ENCODE data around the gene GDPD3. TPM values are rescaled to one million over a fixed set of nuclear protein-coding genes. Genes with fewer than 3 reads are reported as not detected.

The GDPD3 gene
- total RNA-seq, 4 donors from 2014 or later: 13.4 to 41.2 (median 28.1) TPM

DNA sequence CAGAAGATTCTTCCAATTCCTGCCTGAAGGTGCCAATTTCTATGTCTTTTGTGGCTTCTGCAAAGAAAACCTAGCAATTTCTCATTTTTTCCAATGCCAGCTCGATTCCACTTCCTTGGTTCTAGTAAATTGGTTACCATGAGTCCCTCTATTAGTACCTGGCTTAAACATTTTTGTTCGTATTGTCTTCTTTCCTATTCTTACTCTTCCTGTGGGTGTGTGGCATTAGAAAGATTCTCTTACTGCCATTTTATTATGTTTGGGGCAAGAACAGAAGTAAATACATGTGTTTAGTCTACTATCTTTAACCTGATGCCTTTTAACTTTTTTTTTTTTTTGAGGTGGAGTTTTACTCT, 30.0 kb upstream of the GDPD3 start:
- no peak overlapping the region for H3K4me3 ChIP-seq
- no peaks in the 10 kb centered on the region for H3K36me3 ChIP-seq
- H3K27me3 ChIP-seq: no peaks in the 10 kb centered on the region
- 48 to 55% methylated on average over 2 of the region's 2 CpGs for WGBS, 2 donors
- no peak for DNase-seq
- H3K27ac ChIP-seq: no peak overlapping the region
- no peaks in the 10 kb centered on the region for H3K9me3 ChIP-seq
- intact Hi-C loops (cut with DNase I): no loop called here
- TF ChIP-seq POLR2A (IDR thresholded peaks at IDR 0.05) (no peak), CTCF (IDR thresholded peaks at IDR 0.05) (no peak)
- H3K4me1 ChIP-seq: no peaks in the 10 kb centered on the region

GRCh38 chr16:30142672-30143346, 29.5 kb upstream of the GDPD3 start:
- H3K9me3 ChIP-seq: no peaks in the 10 kb centered on the region
- no peaks in the 10 kb centered on the region for H3K4me1 ChIP-seq
- whole genome bisulfite sequencing, 2 donors: 82 to 83% methylated on average over 13 of the region's 13 CpGs
- intact Hi-C loops (cut with DNase I): no loop called here
- TF ChIP-seq POLR2A (IDR thresholded peaks at IDR 0.05) (no peak), CTCF (IDR thresholded peaks at IDR 0.05) (no peak)
- H3K4me3 ChIP-seq: no peak overlapping the region
- no peak for DNase-seq
- H3K36me3 ChIP-seq: no peaks in the 10 kb centered on the region
- H3K27me3 ChIP-seq: no peaks in the 10 kb centered on the region
- no peak overlapping the region for H3K27ac ChIP-seq

DNA sequence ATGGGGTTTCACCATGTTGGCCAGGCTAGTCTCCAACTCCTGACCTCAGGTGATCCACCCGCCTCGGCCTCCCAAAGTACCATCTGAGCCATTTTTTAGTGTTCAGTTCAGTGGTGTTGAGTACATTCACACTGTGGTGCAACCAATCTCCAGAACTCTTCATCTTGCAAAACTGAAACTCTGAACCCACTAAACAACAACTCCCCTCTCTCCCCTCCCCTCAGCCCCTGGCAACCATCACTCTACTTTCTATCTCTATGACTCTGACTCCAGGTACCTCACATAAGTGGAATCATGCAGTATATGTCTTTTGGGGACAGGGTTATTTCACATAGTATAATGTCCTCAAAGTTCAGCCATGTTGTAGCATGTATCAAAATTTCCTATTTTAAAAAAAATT, 28.4 kb upstream of the GDPD3 start:
- Histone ChIP-seq H3K4me3 (no peak overlapping the region), H3K27ac (no peak overlapping the region), H3K9me3 (no peaks in the 10 kb centered on the region), H3K27me3 (no peaks in the 10 kb centered on the region), H3K4me1 (no peaks in the 10 kb centered on the region), H3K36me3 (no peaks in the 10 kb centered on the region)
- no peak for TF ChIP-seq CTCF (IDR thresholded peaks at IDR 0.05)
- TF ChIP-seq POLR2A (IDR thresholded peaks at IDR 0.05): no peak
- 84 to 97% methylated on average over 2 of the region's 2 CpGs for WGBS, 2 donors
- no peak for DNase-seq
- intact Hi-C loops (cut with DNase I): no loop called here

GRCh38 chr16:30139583-30140481, 26.5 kb upstream of the GDPD3 start:
- H3K36me3 ChIP-seq: no peaks in the 10 kb centered on the region
- no peaks in the 10 kb centered on the region for H3K27me3 ChIP-seq
- no peaks in the 10 kb centered on the region for H3K9me3 ChIP-seq
- DNase-seq: no peak
- 64 to 72% methylated on average over 13 of the region's 13 CpGs for WGBS, 2 donors
- intact Hi-C loops (cut with DNase I): no loop called here
- TF ChIP-seq POLR2A (IDR thresholded peaks at IDR 0.05) (no peak), CTCF (IDR thresholded peaks at IDR 0.05) (no peak)
- no peak overlapping the region for H3K4me3 ChIP-seq
- H3K4me1 ChIP-seq: no peaks in the 10 kb centered on the region
- no peak overlapping the region for H3K27ac ChIP-seq

DNA sequence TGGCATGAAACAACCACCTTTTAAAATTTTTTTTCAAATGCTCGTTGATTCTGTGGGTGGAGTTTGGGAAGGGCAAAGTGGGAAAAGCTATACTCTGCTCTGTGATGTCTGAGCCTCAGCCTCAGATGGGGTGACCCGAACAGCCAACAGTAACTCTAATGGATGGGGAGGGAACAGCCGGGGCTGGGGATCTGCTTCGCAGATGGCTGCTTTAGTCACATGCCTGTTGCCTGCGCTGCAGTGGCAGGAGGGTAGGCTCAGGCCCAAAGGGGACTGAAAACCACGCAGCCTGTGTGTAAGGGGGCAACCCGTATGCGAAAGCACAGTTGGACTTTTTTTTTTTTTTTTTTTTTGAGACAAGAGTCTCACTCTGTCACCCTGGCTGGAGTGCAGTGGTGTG, 24.6 kb upstream of the GDPD3 start:
- no peaks in the 10 kb centered on the region for H3K9me3 ChIP-seq
- intact Hi-C loops (cut with DNase I): no loop called here
- no peaks in the 10 kb centered on the region for H3K27me3 ChIP-seq
- no peak for DNase-seq
- no peak overlapping the region for H3K4me3 ChIP-seq
- WGBS, 2 donors: 72 to 82% methylated on average over 7 to 8 of the region's 8 CpGs
- H3K27ac ChIP-seq: no peak overlapping the region
- TF ChIP-seq CTCF (IDR thresholded peaks at IDR 0.05) (no peak), POLR2A (IDR thresholded peaks at IDR 0.05) (no peak)
- H3K4me1 ChIP-seq: no peaks in the 10 kb centered on the region
- no peaks in the 10 kb centered on the region for H3K36me3 ChIP-seq
